Activated B cell treated with CpG ODN at 0.5 μM for 24 hours (primary cell): ENCODE data around the gene OR11H7. TPM values are rescaled to one million over a fixed set of nuclear protein-coding genes. Genes with fewer than 3 reads are reported as not detected.
"Not testable (repeated sequence)": the region's sequence is repeated elsewhere in the genome, so short reads cannot be mapped to it uniquely, and the experiment has no call there.

Experiments
- ATAC-seq: fragments of 200-7000 bp; cut with Tn5 transposase; one replicate; pipeline ENCODE4 v1.10.0; 2021; ENCODE audit warnings: low read depth, mild to moderate bottlenecking, moderate library complexity
- CTCF ChIA-PET: fragments of 350-600 bp; sonication (Branson Sonifier 250); formaldehyde crosslinking; loops from one replicate; lab custom pipeline; 2021; ENCODE audit warnings: antibody characterized with exemption; lab: Charles Lee
- POLR2A ChIA-PET: fragments of 350-600 bp; sonication (Branson Sonifier 250); formaldehyde crosslinking; loops from one replicate; lab custom pipeline; 2021; ENCODE audit warnings: antibody characterized with exemption; lab: Charles Lee
- DNase-seq: peaks from one replicate; pipeline ENCODE4 v3.0.0; 2022
- H3K27ac Mint-ChIP-seq: one replicate; pipeline ENCODE4 v1.8.0; 2020; ENCODE audit warnings: mixed read lengths
- H3K27me3 Mint-ChIP-seq: one replicate; pipeline ENCODE4 v1.8.0; 2021; ENCODE audit warnings: mixed read lengths
- H3K36me3 Mint-ChIP-seq: one replicate; pipeline ENCODE4 v1.8.0; 2021; ENCODE audit warnings: low read depth, mixed read lengths
- H3K4me1 Mint-ChIP-seq: one replicate; pipeline ENCODE4 v1.8.0; 2021; ENCODE audit warnings: mixed read lengths
- H3K4me3 Mint-ChIP-seq: one replicate; pipeline ENCODE4 v1.8.0; 2020; ENCODE audit warnings: mild to moderate bottlenecking, mixed read lengths
- H3K9me3 Mint-ChIP-seq: one replicate; pipeline ENCODE4 v1.8.0; 2020; ENCODE audit warnings: mixed read lengths
- intact Hi-C: fragments of 100-400 bp; cut with micrococcal nuclease; formaldehyde crosslinking; loops from one replicate; pipeline ENCODE4 v1.15.1; 2024
- total RNA-seq: library from RNA; stranded (reverse); gene quantifications from 2 replicates; pipeline ENCODE4 v1.2.3, GENCODE V29; 2022
- TF ChIP-seq, protein P1 (sequence below): fragments of 200-600 bp; IDR thresholded peaks from one replicate; pipeline ENCODE4 v1.8.0; 2022; ENCODE audit warnings: antibody characterized with exemption, mild to moderate bottlenecking

The OR11H7 gene
- total RNA-seq, 1 donor from 2014 or later: not detected

DNA sequence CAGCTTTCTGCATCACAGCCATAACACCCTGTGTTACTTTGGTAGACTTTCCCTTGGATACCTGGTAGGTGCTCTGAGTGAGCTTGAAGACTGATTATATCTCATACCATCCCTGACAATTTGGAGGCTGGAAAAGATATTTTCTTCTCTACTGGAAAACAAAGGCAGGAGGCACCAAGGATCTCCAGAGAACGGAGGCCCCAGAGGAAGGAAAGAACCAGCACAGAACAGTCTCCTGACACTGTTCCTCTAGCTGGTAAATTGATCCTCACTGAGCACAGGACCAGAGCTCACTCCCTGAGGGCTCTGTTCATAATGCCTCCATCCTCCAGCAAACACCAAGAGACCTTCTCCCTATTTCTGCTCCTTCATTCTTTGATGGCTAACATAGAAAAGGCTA, 38.2 kb upstream of the OR11H7 start, which contains the start of gene OR11G2:
TSS of gene OR11G2 (plus strand) at position 301 of the 400 bp plus-strand sequence. CDS start 6,542 bp downstream, outside the sequence.
- Mint-ChIP-seq H3K36me3 (no peaks in the 10 kb centered on the region), H3K9me3 (no peaks in the 10 kb centered on the region), H3K27me3 (peaks cover 2% of the 10 kb centered on the region), H3K27ac (no peak within 1 kb of the TSS), H3K4me3 (no peak within 1 kb of the TSS), H3K4me1 (no peaks in the 10 kb centered on the region)
- ChIA-PET CTCF (no interaction called here), POLR2A (no interaction called here)
- intact Hi-C loops: no loop called here
- DNase-seq (no peak), ATAC-seq (no peak)
- TF ChIP-seq, protein P1, sequence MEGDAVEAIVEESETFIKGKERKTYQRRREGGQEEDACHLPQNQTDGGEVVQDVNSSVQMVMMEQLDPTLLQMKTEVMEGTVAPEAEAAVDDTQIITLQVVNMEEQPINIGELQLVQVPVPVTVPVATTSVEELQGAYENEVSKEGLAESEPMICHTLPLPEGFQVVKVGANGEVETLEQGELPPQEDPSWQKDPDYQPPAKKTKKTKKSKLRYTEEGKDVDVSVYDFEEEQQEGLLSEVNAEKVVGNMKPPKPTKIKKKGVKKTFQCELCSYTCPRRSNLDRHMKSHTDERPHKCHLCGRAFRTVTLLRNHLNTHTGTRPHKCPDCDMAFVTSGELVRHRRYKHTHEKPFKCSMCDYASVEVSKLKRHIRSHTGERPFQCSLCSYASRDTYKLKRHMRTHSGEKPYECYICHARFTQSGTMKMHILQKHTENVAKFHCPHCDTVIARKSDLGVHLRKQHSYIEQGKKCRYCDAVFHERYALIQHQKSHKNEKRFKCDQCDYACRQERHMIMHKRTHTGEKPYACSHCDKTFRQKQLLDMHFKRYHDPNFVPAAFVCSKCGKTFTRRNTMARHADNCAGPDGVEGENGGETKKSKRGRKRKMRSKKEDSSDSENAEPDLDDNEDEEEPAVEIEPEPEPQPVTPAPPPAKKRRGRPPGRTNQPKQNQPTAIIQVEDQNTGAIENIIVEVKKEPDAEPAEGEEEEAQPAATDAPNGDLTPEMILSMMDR: no peak

- Mint-ChIP-seq H3K27ac (no peak overlapping the region), H3K9me3 (no peaks in the 10 kb centered on the region), H3K36me3 (no peaks in the 10 kb centered on the region), H3K27me3 (peaks cover 2% of the 10 kb centered on the region), H3K4me1 (no peaks in the 10 kb centered on the region), H3K4me3 (no peak overlapping the region)
- ATAC-seq (no peak), DNase-seq (no peak)
- POLR2A ChIA-PET: interaction anchor here (0.6 kb wide), 1 partner anchor 88 kb away, joined by 6 read pairs; no protein-coding TSS in a partner anchor
- TF ChIP-seq, protein P1: no peak
- intact Hi-C loops: no loop called here
- CTCF ChIA-PET: no interaction called here
Measured at GRCh38 chr14:20191396-20191795, 37.4 kb upstream of the OR11H7 start.

DNA sequence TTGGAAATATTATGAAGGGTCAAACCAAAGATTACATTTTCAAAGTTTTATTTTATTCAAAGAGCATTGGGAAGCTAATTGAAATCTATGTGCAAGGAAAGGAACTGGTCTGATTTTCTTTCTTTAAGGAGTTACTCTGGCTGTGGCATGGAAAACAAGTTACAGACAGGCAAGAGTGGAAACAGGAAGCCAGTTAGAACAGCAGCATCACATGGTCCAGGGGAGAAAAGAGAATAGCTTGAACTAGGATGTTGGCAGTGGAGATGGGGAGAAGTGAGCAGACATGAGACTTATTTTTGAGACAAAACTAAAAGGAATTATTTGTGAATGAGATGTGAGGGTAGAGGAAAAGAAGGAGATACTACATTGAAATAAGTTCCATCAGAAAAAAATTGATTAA, 34.7 kb upstream of the OR11H7 start:
- TF ChIP-seq, protein P1: no peak
- H3K36me3 Mint-ChIP-seq: no peaks in the 10 kb centered on the region

DNA sequence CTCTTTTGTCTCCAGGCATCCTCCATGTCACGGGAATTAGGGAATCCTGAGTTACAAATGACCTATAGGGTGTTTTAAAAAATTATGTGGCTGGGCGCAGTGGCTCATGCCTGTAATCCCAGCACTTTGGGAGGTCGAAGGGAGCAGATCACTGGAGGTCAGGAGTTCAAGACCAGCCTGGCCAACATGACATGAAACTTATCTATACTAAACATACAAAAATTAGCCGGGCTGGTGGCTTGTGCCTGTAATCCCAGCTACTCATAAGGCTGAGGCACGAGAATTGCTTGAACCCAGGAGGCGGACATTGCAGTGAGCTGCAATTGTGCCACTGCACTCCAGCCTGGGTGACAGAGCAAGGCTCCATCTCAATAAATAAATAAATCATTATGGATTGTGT, 33.6 kb upstream of the OR11H7 start:
- DNase-seq, H3K9me3 Mint-ChIP-seq, ATAC-seq, H3K4me1 Mint-ChIP-seq, H3K27me3 Mint-ChIP-seq, CTCF ChIA-PET, H3K4me3 Mint-ChIP-seq, intact Hi-C loops, H3K36me3 Mint-ChIP-seq, POLR2A ChIA-PET, H3K27ac Mint-ChIP-seq: not testable (repeated sequence)

More for the DNA sequence above, 34.7 kb upstream of the OR11H7 start:
- ChIA-PET CTCF (no interaction called here), POLR2A (no interaction called here)
- ATAC-seq (no peak), DNase-seq (no peak)
- no peaks in the 10 kb centered on the region for H3K9me3 Mint-ChIP-seq
- H3K4me3 Mint-ChIP-seq: no peak overlapping the region
- no peaks in the 10 kb centered on the region for H3K4me1 Mint-ChIP-seq
- no peak overlapping the region for H3K27ac Mint-ChIP-seq
- H3K27me3 Mint-ChIP-seq: peaks cover 8% of the 10 kb centered on the region
- intact Hi-C loops: no loop called here

- ChIA-PET CTCF (no interaction called here), POLR2A (no interaction called here)
- no peaks in the 10 kb centered on the region for H3K9me3 Mint-ChIP-seq
- no peaks in the 10 kb centered on the region for H3K4me1 Mint-ChIP-seq
- H3K27ac Mint-ChIP-seq: no peak overlapping the region
- H3K36me3 Mint-ChIP-seq: no peaks in the 10 kb centered on the region
- ATAC-seq (no peak), DNase-seq (no peak)
- intact Hi-C loops: no loop called here
- H3K4me3 Mint-ChIP-seq: no peak overlapping the region
- TF ChIP-seq, protein P1: no peak
- H3K27me3 Mint-ChIP-seq: peaks cover 8% of the 10 kb centered on the region
Measured at GRCh38 chr14:20195911-20196310, 32.9 kb upstream of the OR11H7 start.

GRCh38 chr14:20197459-20197858, 31.3 kb upstream of the OR11H7 start:
- intact Hi-C loops: no loop called here
- H3K4me3 Mint-ChIP-seq: no peak overlapping the region
- H3K27ac Mint-ChIP-seq: no peak overlapping the region
- H3K9me3 Mint-ChIP-seq: no peaks in the 10 kb centered on the region
- DNase-seq (no peak), ATAC-seq (no peak)
- H3K27me3 Mint-ChIP-seq: peaks cover 8% of the 10 kb centered on the region
- CTCF ChIA-PET: no interaction called here
- H3K36me3 Mint-ChIP-seq: no peaks in the 10 kb centered on the region
- TF ChIP-seq, protein P1: no peak
- no peaks in the 10 kb centered on the region for H3K4me1 Mint-ChIP-seq
- POLR2A ChIA-PET: no interaction called here
